Esophagus squamous epithelium (tissue), 5 donors: ENCODE measurements around the gene COX18. TPM values are rescaled to one million over a fixed set of nuclear protein-coding genes. Genes with fewer than 3 reads are reported as not detected.

Source experiments
- DNase-seq: peaks from one replicate; lab custom pipeline; 2025; lab: John Stamatoyannopoulos, UW
- H3K27ac ChIP-seq, 4 donors: fragments of 200-600 bp; sonication (generic); one replicate each; pipeline ENCODE4 v1.5.1; 2016 to 2019; ENCODE audit warnings: mild to moderate bottlenecking in 1 of 4
- H3K27me3 ChIP-seq, 4 donors: fragments of 200-600 bp; sonication (generic); 1 replicate in 3 of 4; 2 replicates in 1 of 4; pipeline versions ENCODE4 v1.5.1 to v1.6.0; 2017 to 2021; ENCODE audit warnings: antibody characterized with exemption in 1 of 4
- H3K36me3 ChIP-seq, 3 donors: fragments of 200-600 bp; sonication (generic); one replicate each; pipeline ENCODE4 v1.5.1; 2016 to 2019
- H3K4me1 ChIP-seq, 3 donors: fragments of 200-600 bp; sonication (generic); one replicate each; pipeline ENCODE4 v1.5.1; 2017 to 2019
- H3K4me3 ChIP-seq, 4 donors: fragments of 200-600 bp; sonication (generic); 1 replicate in 3 of 4; 2 replicates in 1 of 4; pipeline ENCODE4 v1.5.1; 2016 to 2019; ENCODE audit warnings: mild to moderate bottlenecking in 2 of 4, moderate library complexity in 1 of 4
- H3K9me3 ChIP-seq, 3 donors: fragments of 200-600 bp; sonication (generic); one replicate each; pipeline ENCODE4 v1.5.1; 2016 to 2019
- POLR2A ChIP-seq, 4 donors: fragments of 450-650 bp; IDR thresholded peaks; one replicate each; pipeline ENCODE4 v1.6.1; 2017; ENCODE audit warnings: antibody characterized with exemption in 4 of 4, mild to moderate bottlenecking in 4 of 4, moderate library complexity in 3 of 4
- WGBS, 2 donors: methylation state at CpG; one replicate each; pipeline ENCODE4 v1.1.5; 2018; 5-methylcytosine and 5-hydroxymethylcytosine counted together
- intact Hi-C: fragments of 100-400 bp; cut with DNase I; formaldehyde crosslinking; loops from one replicate; pipeline ENCODE4 v1.15.0; 2022
- small RNA-seq, 4 donors: library from RNA; depleted of rRNA; stranded (forward); fragments of <200 nt; gene quantifications; one replicate each; pipeline ENCODE3, GENCODE V24; 2016
- total RNA-seq, 4 donors: library from RNA; depleted of rRNA; stranded (reverse); fragments of >200 nt; gene quantifications; one replicate each; pipeline ENCODE4 v1.1.0, GENCODE V29; 2016
- TF ChIP-seq, protein P1 (sequence below), 6 experiments: fragments of 450-650 bp in 4 of 6; fragments of 200-600 bp in 2 of 6; sonication (generic) in 2 of 6; IDR thresholded peaks; one replicate each; pipeline ENCODE4 v1.5.1; 2016 to 2019; ENCODE audit warnings: antibody characterized with exemption in 6 of 6, mild to moderate bottlenecking in 4 of 6, moderate library complexity in 4 of 6
- donor health status: DM: yes; HTN: yes; CAD: no.

Gene COX18
- total RNA-seq, 4 donors from 2014 or later: 14.1 to 24.9 (median 17.6) TPM

- WGBS, 2 donors: 71% methylated on average over 1 of the region's 4 CpGs; no CpG with 5 or more reads in 1 of the 2 donors
- Histone ChIP-seq H3K4me1 (no peaks in the 10 kb centered on the region), H3K27ac (no peak overlapping the region), H3K36me3 (no peaks in the 10 kb centered on the region), H3K4me3 (no peak overlapping the region), H3K9me3 (peaks cover 0 to 17% (median 0%) of the 10 kb centered on the region in 3 donors), H3K27me3 (no peaks in the 10 kb centered on the region)
- no peak for DNase-seq
- TF ChIP-seq POLR2A (IDR thresholded peaks at IDR 0.05): no peak
- TF ChIP-seq, protein P1, sequence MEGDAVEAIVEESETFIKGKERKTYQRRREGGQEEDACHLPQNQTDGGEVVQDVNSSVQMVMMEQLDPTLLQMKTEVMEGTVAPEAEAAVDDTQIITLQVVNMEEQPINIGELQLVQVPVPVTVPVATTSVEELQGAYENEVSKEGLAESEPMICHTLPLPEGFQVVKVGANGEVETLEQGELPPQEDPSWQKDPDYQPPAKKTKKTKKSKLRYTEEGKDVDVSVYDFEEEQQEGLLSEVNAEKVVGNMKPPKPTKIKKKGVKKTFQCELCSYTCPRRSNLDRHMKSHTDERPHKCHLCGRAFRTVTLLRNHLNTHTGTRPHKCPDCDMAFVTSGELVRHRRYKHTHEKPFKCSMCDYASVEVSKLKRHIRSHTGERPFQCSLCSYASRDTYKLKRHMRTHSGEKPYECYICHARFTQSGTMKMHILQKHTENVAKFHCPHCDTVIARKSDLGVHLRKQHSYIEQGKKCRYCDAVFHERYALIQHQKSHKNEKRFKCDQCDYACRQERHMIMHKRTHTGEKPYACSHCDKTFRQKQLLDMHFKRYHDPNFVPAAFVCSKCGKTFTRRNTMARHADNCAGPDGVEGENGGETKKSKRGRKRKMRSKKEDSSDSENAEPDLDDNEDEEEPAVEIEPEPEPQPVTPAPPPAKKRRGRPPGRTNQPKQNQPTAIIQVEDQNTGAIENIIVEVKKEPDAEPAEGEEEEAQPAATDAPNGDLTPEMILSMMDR (IDR thresholded peaks at IDR 0.05): no peak
- intact Hi-C loops: no loop called here
These were observed 58.5 kb downstream of the COX18 start for GRCh38 chr4:73010789-73011628.

DNA sequence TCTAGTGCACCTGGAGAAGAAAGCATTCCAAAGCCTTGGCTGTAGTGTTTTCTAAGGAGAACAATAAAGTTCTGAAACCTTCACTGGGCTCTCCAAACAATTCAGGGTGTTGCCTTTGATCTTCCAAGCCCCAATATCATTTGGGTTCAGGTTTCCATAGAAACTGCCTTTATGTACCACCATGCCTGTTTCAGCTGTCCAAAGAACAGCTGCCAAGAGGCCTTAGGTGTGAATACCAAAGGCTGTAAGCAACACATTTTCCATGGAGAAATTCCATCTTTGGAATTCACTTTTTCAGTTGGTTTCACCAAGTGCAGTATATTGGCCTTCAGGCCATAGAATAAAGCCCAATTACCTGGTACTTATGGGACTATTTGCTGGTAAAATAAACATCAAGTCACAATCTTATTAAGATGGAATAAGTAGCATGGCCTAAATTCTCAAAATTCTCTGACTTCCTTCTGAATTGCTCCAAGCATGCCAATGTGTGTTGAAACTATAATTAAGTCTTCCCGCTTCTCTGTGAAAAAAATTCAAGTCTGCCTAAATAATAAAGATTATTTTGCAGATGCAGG is 61.9 kb downstream of the COX18 start:
- no peak overlapping the region for H3K4me3 ChIP-seq
- no peak overlapping the region for H3K27ac ChIP-seq
- H3K27me3 ChIP-seq: no peaks in the 10 kb centered on the region
- H3K9me3 ChIP-seq: peaks cover 0 to 16% (median 0%) of the 10 kb centered on the region in 3 donors
- WGBS, 2 donors: 84 to 91% methylated on average over 1 of the region's 1 CpG
- no peaks in the 10 kb centered on the region for H3K4me1 ChIP-seq
- DNase-seq: no peak
- intact Hi-C loops: no loop called here
- TF ChIP-seq POLR2A (IDR thresholded peaks at IDR 0.05): no peak
- TF ChIP-seq, protein P1 (IDR thresholded peaks at IDR 0.05): no peak
- no peaks in the 10 kb centered on the region for H3K36me3 ChIP-seq

- intact Hi-C loops: no loop called here
- 82% methylated on average over 6 of the region's 6 CpGs for WGBS, 2 donors
- H3K36me3 ChIP-seq: no peaks in the 10 kb centered on the region
- H3K4me1 ChIP-seq: no peaks in the 10 kb centered on the region
- no peak overlapping the region for H3K27ac ChIP-seq
- H3K27me3 ChIP-seq: no peaks in the 10 kb centered on the region
- DNase-seq: no peak
- TF ChIP-seq, protein P1 (IDR thresholded peaks at IDR 0.05): no peak
- TF ChIP-seq POLR2A (IDR thresholded peaks at IDR 0.05): no peak
- H3K4me3 ChIP-seq: no peak overlapping the region
- peaks cover 0 to 5% (median 0%) of the 10 kb centered on the region in 3 donors for H3K9me3 ChIP-seq
These were observed 63.1 kb downstream of the COX18 start for GRCh38 chr4:73006286-73006990.

- no peak overlapping the region for H3K27ac ChIP-seq
- H3K9me3 ChIP-seq: no peaks in the 10 kb centered on the region
- WGBS, 2 donors: 31 to 56% methylated on average over 1 of the region's 1 CpG
- H3K27me3 ChIP-seq: no peaks in the 10 kb centered on the region
- intact Hi-C loops: no loop called here
- DNase-seq: no peak
- no peak for TF ChIP-seq POLR2A (IDR thresholded peaks at IDR 0.05)
- TF ChIP-seq, protein P1 (IDR thresholded peaks at IDR 0.05): no peak
- no peaks in the 10 kb centered on the region for H3K4me1 ChIP-seq
- no peak overlapping the region for H3K4me3 ChIP-seq
- no peaks in the 10 kb centered on the region for H3K36me3 ChIP-seq
These were observed 64.0 kb downstream of the COX18 start for GRCh38 chr4:73005514-73005913.

Small RNA genes lying within 50 kb of the gene (small RNA-seq; reads per million reads assigned to genes)
- 0 reads per million in 4 donors for gene RNU6ATAC5P

Other genes with a start within 250 kb of the COX18 start
- 10 to 100 TPM; 31.3 to 55.5 (median 47.5) TPM for gene ANKRD17, start 189.1 kb upstream of the COX18 start, total RNA-seq